ENCODE data around the gene BIN2.

DNA sequence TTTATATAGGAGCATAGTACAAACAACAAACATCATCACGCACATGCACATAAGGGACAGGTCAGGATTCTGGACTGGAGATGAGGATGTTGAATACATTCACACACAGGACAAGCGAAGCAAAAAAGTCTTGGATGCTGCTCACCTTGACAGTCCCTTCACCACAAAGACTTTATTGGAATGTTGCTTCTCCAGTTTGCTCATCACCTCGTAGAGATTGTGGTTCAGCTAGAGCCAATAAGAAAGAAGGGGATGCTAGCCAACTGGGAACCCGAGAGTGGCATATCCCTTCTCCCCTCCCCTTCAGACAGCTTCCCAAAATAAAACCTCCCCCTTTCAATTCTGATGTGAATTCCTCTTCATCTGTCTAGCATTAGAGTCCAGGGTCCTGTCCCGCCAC is 28.3 kb downstream of the BIN2 start:
- TF ChIP-seq, protein P1, sequence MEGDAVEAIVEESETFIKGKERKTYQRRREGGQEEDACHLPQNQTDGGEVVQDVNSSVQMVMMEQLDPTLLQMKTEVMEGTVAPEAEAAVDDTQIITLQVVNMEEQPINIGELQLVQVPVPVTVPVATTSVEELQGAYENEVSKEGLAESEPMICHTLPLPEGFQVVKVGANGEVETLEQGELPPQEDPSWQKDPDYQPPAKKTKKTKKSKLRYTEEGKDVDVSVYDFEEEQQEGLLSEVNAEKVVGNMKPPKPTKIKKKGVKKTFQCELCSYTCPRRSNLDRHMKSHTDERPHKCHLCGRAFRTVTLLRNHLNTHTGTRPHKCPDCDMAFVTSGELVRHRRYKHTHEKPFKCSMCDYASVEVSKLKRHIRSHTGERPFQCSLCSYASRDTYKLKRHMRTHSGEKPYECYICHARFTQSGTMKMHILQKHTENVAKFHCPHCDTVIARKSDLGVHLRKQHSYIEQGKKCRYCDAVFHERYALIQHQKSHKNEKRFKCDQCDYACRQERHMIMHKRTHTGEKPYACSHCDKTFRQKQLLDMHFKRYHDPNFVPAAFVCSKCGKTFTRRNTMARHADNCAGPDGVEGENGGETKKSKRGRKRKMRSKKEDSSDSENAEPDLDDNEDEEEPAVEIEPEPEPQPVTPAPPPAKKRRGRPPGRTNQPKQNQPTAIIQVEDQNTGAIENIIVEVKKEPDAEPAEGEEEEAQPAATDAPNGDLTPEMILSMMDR (IDR thresholded peaks at IDR 0.05), result no peak
- TF ChIP-seq, protein P2, sequence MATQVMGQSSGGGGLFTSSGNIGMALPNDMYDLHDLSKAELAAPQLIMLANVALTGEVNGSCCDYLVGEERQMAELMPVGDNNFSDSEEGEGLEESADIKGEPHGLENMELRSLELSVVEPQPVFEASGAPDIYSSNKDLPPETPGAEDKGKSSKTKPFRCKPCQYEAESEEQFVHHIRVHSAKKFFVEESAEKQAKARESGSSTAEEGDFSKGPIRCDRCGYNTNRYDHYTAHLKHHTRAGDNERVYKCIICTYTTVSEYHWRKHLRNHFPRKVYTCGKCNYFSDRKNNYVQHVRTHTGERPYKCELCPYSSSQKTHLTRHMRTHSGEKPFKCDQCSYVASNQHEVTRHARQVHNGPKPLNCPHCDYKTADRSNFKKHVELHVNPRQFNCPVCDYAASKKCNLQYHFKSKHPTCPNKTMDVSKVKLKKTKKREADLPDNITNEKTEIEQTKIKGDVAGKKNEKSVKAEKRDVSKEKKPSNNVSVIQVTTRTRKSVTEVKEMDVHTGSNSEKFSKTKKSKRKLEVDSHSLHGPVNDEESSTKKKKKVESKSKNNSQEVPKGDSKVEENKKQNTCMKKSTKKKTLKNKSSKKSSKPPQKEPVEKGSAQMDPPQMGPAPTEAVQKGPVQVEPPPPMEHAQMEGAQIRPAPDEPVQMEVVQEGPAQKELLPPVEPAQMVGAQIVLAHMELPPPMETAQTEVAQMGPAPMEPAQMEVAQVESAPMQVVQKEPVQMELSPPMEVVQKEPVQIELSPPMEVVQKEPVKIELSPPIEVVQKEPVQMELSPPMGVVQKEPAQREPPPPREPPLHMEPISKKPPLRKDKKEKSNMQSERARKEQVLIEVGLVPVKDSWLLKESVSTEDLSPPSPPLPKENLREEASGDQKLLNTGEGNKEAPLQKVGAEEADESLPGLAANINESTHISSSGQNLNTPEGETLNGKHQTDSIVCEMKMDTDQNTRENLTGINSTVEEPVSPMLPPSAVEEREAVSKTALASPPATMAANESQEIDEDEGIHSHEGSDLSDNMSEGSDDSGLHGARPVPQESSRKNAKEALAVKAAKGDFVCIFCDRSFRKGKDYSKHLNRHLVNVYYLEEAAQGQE (IDR thresholded peaks at IDR 0.05; ENCODE audit: insufficient read depth in 1 of 2, low read depth in 2 of 2, low read length in 1 of 2), result no peak
- no peak for TF ChIP-seq POLR2AphosphoS5 (IDR thresholded peaks at IDR 0.05; ENCODE audit: low read depth, low read length)

Measured in Panc1 (cell line).